Measurements from ENCODE around the gene LRP5. TPM values are rescaled to one million over a fixed set of nuclear protein-coding genes. Genes with fewer than 3 reads are reported as not detected.

LRP5 gene
- total and polyA plus RNA-seq, 9 of the 15 experiments (the other 6 are each of a cell fraction or from before 2014, with no cell fraction given) = 0.48 to 44.2 (median 13.5) TPM

- H3K4me2 ChIP-seq (ENCODE audit: insufficient read depth, low read length) = no peak overlapping the region
- no peak for DNase-seq (ENCODE audit: extremely low read depth in 1 of 4, low spot score in 3 of 4)
- 95% methylated on average over 11 of the region's 11 CpGs for WGBS (ENCODE audit: insufficient coverage, low coverage, missing lambda C conversion rate)
- BruUV-seq (replicated peaks) = no TSS peak
- H3K79me2 ChIP-seq (ENCODE audit: control insufficient read depth, insufficient read depth, low read length) = peaks cover 4% of the 10 kb centered on the region; the same call in 1 of the 3 replicates
- no peaks in the 10 kb centered on the region for H3K9me3 ChIP-seq (replicated peaks; ENCODE audit: control insufficient read depth, insufficient read depth, low read depth, low read length)
- CTCF ChIA-PET (ENCODE audit: low intra/inter-chr PET ratio) = no interaction called here
- in situ Hi-C loops (cut with MboI) (no loop called here), intact Hi-C loops (cut with micrococcal nuclease) (no loop called here)
- POLR2A ChIA-PET = no interaction called here
- H3K9me1 ChIP-seq (ENCODE audit: control insufficient read depth, insufficient read depth, low read length) = no peaks in the 10 kb centered on the region
- H2AFZ ChIP-seq (ENCODE audit: low read depth, low read length) = no peak overlapping the region
- peaks cover 0 to 11% of the 10 kb centered on the region in 2 experiments; a peak in 1 of 5 replicates for H3K4me1 ChIP-seq (replicated peaks in 1 of 2; ENCODE audit: control insufficient read depth in 2 of 2, insufficient read depth in 2 of 2, low read length in 2 of 2)
- no peak overlapping the region for H3K27ac ChIP-seq (ENCODE audit: extremely low read depth, low read depth, low read length)
- no peak overlapping the region for H3K4me3 ChIP-seq
- no peak overlapping the region for H3K9ac ChIP-seq (ENCODE audit: insufficient read depth in 1 of 2, low read depth in 2 of 2, low read length in 2 of 2)
- no peak for FAIRE-seq
- H3K36me3 ChIP-seq (ENCODE audit: control insufficient read depth, insufficient read depth, low read length) = peaks cover 59% of the 10 kb centered on the region; the same call in 2 of the 3 replicates
- TF ChIP-seq POLR2AphosphoS2 (IDR thresholded peaks at IDR 0.05; ENCODE audit: low read length) (no peak), ZFP30 (CRISPR knock-in tag; IDR thresholded peaks at IDR 0.05; ENCODE audit: borderline replicate concordance) (no peak), ZNF354B (CRISPR knock-in tag; IDR thresholded peaks at IDR 0.05) (no peak)
- H4K20me1 ChIP-seq (replicated peaks; ENCODE audit: control insufficient read depth, insufficient read depth, low read length) = peaks cover 6% of the 10 kb centered on the region
- no peak for ATAC-seq
- H3K27me3 ChIP-seq (ENCODE audit: control insufficient read depth in 2 of 2, insufficient read depth in 2 of 2, low read length in 2 of 2) = no peaks in the 10 kb centered on the region
Measured at GRCh38 chr11:68388595-68389198, 76.3 kb downstream of the LRP5 start.

GRCh38 chr11:68390315-68390714, 77.9 kb downstream of the LRP5 start:
- Histone ChIP-seq H4K20me1 (replicated peaks; ENCODE audit: control insufficient read depth, insufficient read depth, low read length) (no peaks in the 10 kb centered on the region; the same call in none of the 2 replicates), H3K9me3 (replicated peaks; ENCODE audit: control insufficient read depth, insufficient read depth, low read depth, low read length) (no peaks in the 10 kb centered on the region), H3K4me2 (ENCODE audit: insufficient read depth, low read length) (no peak overlapping the region), H3K27me3 (ENCODE audit: control insufficient read depth in 2 of 2, insufficient read depth in 2 of 2, low read length in 2 of 2) (no peaks in the 10 kb centered on the region), H2AFZ (ENCODE audit: low read depth, low read length) (no peak overlapping the region), H3K9ac (ENCODE audit: insufficient read depth in 1 of 2, low read depth in 2 of 2, low read length in 2 of 2) (no peak overlapping the region), H3K4me1 (replicated peaks in 1 of 2; ENCODE audit: control insufficient read depth in 2 of 2, insufficient read depth in 2 of 2, low read length in 2 of 2) (peaks cover 0 to 7% of the 10 kb centered on the region in 2 experiments; a peak in 1 of 5 replicates), H3K79me2 (ENCODE audit: control insufficient read depth, insufficient read depth, low read length) (no peaks in the 10 kb centered on the region), H3K9me1 (ENCODE audit: control insufficient read depth, insufficient read depth, low read length) (no peaks in the 10 kb centered on the region), H3K27ac (ENCODE audit: extremely low read depth, low read depth, low read length) (no peak overlapping the region), H3K4me3 (no peak overlapping the region), H3K36me3 (ENCODE audit: control insufficient read depth, insufficient read depth, low read length) (peaks cover 60% of the 10 kb centered on the region; the same call in 2 of the 3 replicates)
- BruUV-seq (replicated peaks) = no TSS peak
- ChIA-PET CTCF (ENCODE audit: low intra/inter-chr PET ratio) (no interaction called here), POLR2A (interaction anchor here (0.7 kb wide), 1 partner anchor 11 kb away, joined by 3 read pairs; no protein-coding TSS in a partner anchor)
- in situ Hi-C loops (cut with MboI) (no loop called here), intact Hi-C loops (cut with micrococcal nuclease) (no loop called here)
- TF ChIP-seq SAP30 (IDR thresholded peaks at IDR 0.05; ENCODE audit: borderline replicate concordance, insufficient read depth, low read depth, low read length, poor library complexity, severe bottlenecking) = no peak
- peak; percentile 74 for TF ChIP-seq ZNF134 (CRISPR knock-in tag; conservative IDR thresholded peaks at IDR 0.05)
- WGBS (ENCODE audit: insufficient coverage, low coverage, missing lambda C conversion rate) = 96% methylated on average over 7 of the region's 16 CpGs
- DNase-seq (ENCODE audit: extremely low read depth in 1 of 4, low spot score in 3 of 4) (no peak), FAIRE-seq (no peak), ATAC-seq (no peak)

All from K562 (cell line).